Colonic mucosa (tissue), 4 donors: ENCODE results near the gene L3MBTL4. TPM values are rescaled to one million over a fixed set of nuclear protein-coding genes. Genes with fewer than 3 reads are reported as not detected.

Experiments
- DNase-seq: peaks from one replicate; pipeline ENCODE4 v3.0.0-alpha.2; 2020
- H3K27ac ChIP-seq: fragments of 200-600 bp; one replicate; pipeline ENCODE4 v1.8.0; 2021
- H3K27me3 ChIP-seq: fragments of 200-600 bp; one replicate; pipeline ENCODE4 v1.8.0; 2021
- H3K36me3 ChIP-seq: fragments of 200-600 bp; one replicate; pipeline ENCODE4 v1.8.0; 2021
- H3K4me1 ChIP-seq: fragments of 200-600 bp; one replicate; pipeline ENCODE4 v1.8.0; 2021; ENCODE audit warnings: mild to moderate bottlenecking
- H3K4me3 ChIP-seq: fragments of 200-600 bp; one replicate; pipeline ENCODE4 v1.8.0; 2021
- H3K9ac ChIP-seq, 2 donors: one replicate each; pipeline ENCODE4 v1.7.0; 2013; ENCODE audit warnings: control low read depth in 2 of 2, low read depth in 2 of 2, low read length in 2 of 2
- H3K9me3 ChIP-seq: fragments of 200-600 bp; one replicate; pipeline ENCODE4 v1.8.0; 2021
- CTCF ChIP-seq: fragments of 200-600 bp; IDR thresholded peaks from one replicate; pipeline ENCODE4 v1.8.0; 2022; ENCODE audit warnings: antibody characterized with exemption, mild to moderate bottlenecking
- intact Hi-C: fragments of 100-400 bp; cut with DNase I; formaldehyde crosslinking; loops from one replicate; pipeline ENCODE4 v1.14.1; 2022
- total RNA-seq, 2 donors: library from RNA; stranded (reverse); fragmentation: NEBNext Ultra II Directional in 1 of 2; extraction: Animal tissue kit (Norgen Biotek cat#: 25700) in 1 of 2; gene quantifications; one replicate each; pipeline ENCODE4 v1.2.1, GENCODE V29; 2021
- donor health status: healthy.
- donor health status: DM: no; HTN: no; CAD: no.
- donor health status: DM: no; HTN: no; CAD: no.

Gene L3MBTL4
- total RNA-seq, 2 donors from 2014 or later, result 3.5 to 3.8 TPM

- no peak for TF ChIP-seq CTCF
- Histone ChIP-seq H3K9me3 (no peaks in the 10 kb centered on the region), H3K4me3 (no peak overlapping the region), H3K36me3 (no peaks in the 10 kb centered on the region), H3K9ac (no peak overlapping the region), H3K4me1 (no peaks in the 10 kb centered on the region), H3K27me3 (no peaks in the 10 kb centered on the region), H3K27ac (no peak overlapping the region)
- no peak for DNase-seq
- intact Hi-C loops, result no loop called here
Measured at GRCh38 chr18:6205706-6206105, 209.0 kb downstream of the L3MBTL4 start.

GRCh38 chr18:6204476-6204875 is 210.2 kb downstream of the L3MBTL4 start:
- intact Hi-C loops, result no loop called here
- no peak overlapping the region for H3K27ac ChIP-seq
- DNase-seq, result no peak
- H3K4me3 ChIP-seq, result no peak overlapping the region
- no peaks in the 10 kb centered on the region for H3K36me3 ChIP-seq
- no peaks in the 10 kb centered on the region for H3K9me3 ChIP-seq
- H3K9ac ChIP-seq, result no peak overlapping the region
- no peak for TF ChIP-seq CTCF
- H3K27me3 ChIP-seq, result no peaks in the 10 kb centered on the region
- H3K4me1 ChIP-seq, result no peaks in the 10 kb centered on the region

GRCh38 chr18:6203791-6204190 is 210.9 kb downstream of the L3MBTL4 start:
- no peak overlapping the region for H3K9ac ChIP-seq
- no peaks in the 10 kb centered on the region for H3K4me1 ChIP-seq
- no peaks in the 10 kb centered on the region for H3K9me3 ChIP-seq
- no peak overlapping the region for H3K4me3 ChIP-seq
- no peak for DNase-seq
- no peaks in the 10 kb centered on the region for H3K36me3 ChIP-seq
- no peak for TF ChIP-seq CTCF
- intact Hi-C loops, result no loop called here
- H3K27ac ChIP-seq, result no peak overlapping the region
- H3K27me3 ChIP-seq, result no peaks in the 10 kb centered on the region

- no peak for DNase-seq
- intact Hi-C loops, result no loop called here
- H3K27me3 ChIP-seq, result no peaks in the 10 kb centered on the region
- H3K9me3 ChIP-seq, result no peaks in the 10 kb centered on the region
- no peak overlapping the region for H3K27ac ChIP-seq
- H3K36me3 ChIP-seq, result no peaks in the 10 kb centered on the region
- H3K4me3 ChIP-seq, result no peak overlapping the region
- no peaks in the 10 kb centered on the region for H3K4me1 ChIP-seq
- no peak overlapping the region for H3K9ac ChIP-seq
- no peak for TF ChIP-seq CTCF
Measured at GRCh38 chr18:6202861-6203260, 211.8 kb downstream of the L3MBTL4 start.

GRCh38 chr18:6200204-6200774 is 214.4 kb downstream of the L3MBTL4 start:
- no peak for DNase-seq
- H3K4me3 ChIP-seq, result no peak overlapping the region
- H3K27me3 ChIP-seq, result no peaks in the 10 kb centered on the region
- TF ChIP-seq CTCF, result no peak
- H3K9ac ChIP-seq, result no peak overlapping the region
- no peaks in the 10 kb centered on the region for H3K36me3 ChIP-seq
- no peaks in the 10 kb centered on the region for H3K4me1 ChIP-seq
- intact Hi-C loops, result no loop called here
- H3K9me3 ChIP-seq, result no peaks in the 10 kb centered on the region
- no peak overlapping the region for H3K27ac ChIP-seq
